Transverse colon (tissue), 4 donors: Measurements from ENCODE around the gene SBF2.

ENCODE experiments used
- CTCF ChIP-seq, 5 experiments: fragments of 200-600 bp in 3 of 5; fragments of 450-650 bp in 2 of 5; sonication (generic) in 3 of 5; IDR thresholded peaks; 1 replicate in 2 of 5; 2 replicates in 3 of 5; pipeline ENCODE4 v1.5.1; 2016 to 2017; ENCODE audit warnings: antibody characterized with exemption in 5 of 5, inconsistent platforms in 3 of 5, mild to moderate bottlenecking in 2 of 5, moderate library complexity in 1 of 5
- EP300 ChIP-seq: sonication (generic); formaldehyde crosslinking; IDR thresholded peaks from one replicate; pipeline ENCODE4 v1.6.1; 2017; ENCODE audit warnings: antibody characterized with exemption, low read depth
- POLR2A ChIP-seq: fragments of 450-650 bp; IDR thresholded peaks from one replicate; pipeline ENCODE4 v1.6.1; 2016; ENCODE audit warnings: antibody characterized with exemption, mild to moderate bottlenecking, moderate library complexity
- POLR2AphosphoS5 ChIP-seq, 3 donors: sonication (generic); formaldehyde crosslinking; IDR thresholded peaks; one replicate each; pipeline ENCODE4 v1.6.1; 2016; ENCODE audit warnings: antibody characterized with exemption in 3 of 3

- TF ChIP-seq POLR2A = no peak
- no peak for TF ChIP-seq CTCF (IDR thresholded peaks at IDR 0.05)
- TF ChIP-seq POLR2AphosphoS5 (IDR thresholded peaks at IDR 0.05) = no peak
- TF ChIP-seq EP300 = no peak
These were observed 380.0 kb downstream of the SBF2 start for GRCh38 chr11:9914064-9914463.
